ENCODE results near the gene SLC44A3. TPM values are rescaled to one million over a fixed set of nuclear protein-coding genes. Genes with fewer than 3 reads are reported as not detected.

SLC44A3 gene
- total RNA-seq, 1 donor from 2014 or later: 70.4 TPM

DNA sequence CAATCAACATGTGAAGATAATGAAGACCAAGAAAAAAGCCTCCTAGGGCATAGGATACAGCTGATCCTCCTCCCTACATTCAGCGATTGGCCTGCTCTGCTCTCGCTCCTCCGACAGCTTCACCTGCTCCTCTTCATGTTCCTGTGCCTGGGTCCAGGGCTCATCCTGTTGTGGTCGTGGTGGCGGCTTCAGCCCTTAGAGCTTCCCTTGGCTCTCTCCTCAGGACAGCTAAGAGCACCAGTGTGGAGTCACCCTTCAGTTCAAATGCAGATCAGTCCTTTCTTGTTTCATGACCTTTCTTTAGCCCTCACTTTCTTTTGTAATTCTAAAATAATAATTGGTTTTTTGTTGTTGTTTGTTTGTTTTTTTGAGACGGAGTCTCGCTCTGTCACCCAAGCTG, 88.0 kb downstream of the SLC44A3 start:
- no peak overlapping the region for H3K4me3 Mint-ChIP-seq (ENCODE audit: low read depth)
- H3K9me3 Mint-ChIP-seq (ENCODE audit: low read depth): no peaks in the 10 kb centered on the region
- no peaks in the 10 kb centered on the region for H3K27me3 Mint-ChIP-seq
- DNase-seq (ENCODE audit: low spot score, unreplicated experiment): no peak
- H3K4me1 Mint-ChIP-seq (ENCODE audit: low read depth): peaks cover 38% of the 10 kb centered on the region
- TF ChIP-seq, protein P1, sequence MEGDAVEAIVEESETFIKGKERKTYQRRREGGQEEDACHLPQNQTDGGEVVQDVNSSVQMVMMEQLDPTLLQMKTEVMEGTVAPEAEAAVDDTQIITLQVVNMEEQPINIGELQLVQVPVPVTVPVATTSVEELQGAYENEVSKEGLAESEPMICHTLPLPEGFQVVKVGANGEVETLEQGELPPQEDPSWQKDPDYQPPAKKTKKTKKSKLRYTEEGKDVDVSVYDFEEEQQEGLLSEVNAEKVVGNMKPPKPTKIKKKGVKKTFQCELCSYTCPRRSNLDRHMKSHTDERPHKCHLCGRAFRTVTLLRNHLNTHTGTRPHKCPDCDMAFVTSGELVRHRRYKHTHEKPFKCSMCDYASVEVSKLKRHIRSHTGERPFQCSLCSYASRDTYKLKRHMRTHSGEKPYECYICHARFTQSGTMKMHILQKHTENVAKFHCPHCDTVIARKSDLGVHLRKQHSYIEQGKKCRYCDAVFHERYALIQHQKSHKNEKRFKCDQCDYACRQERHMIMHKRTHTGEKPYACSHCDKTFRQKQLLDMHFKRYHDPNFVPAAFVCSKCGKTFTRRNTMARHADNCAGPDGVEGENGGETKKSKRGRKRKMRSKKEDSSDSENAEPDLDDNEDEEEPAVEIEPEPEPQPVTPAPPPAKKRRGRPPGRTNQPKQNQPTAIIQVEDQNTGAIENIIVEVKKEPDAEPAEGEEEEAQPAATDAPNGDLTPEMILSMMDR (IDR thresholded peaks at IDR 0.05; ENCODE audit: unreplicated experiment): no peak
- peak overlapping the region; percentile 64 for H3K27ac Mint-ChIP-seq
- H3K36me3 Mint-ChIP-seq (ENCODE audit: insufficient read depth): peaks cover 32% of the 10 kb centered on the region

DNA sequence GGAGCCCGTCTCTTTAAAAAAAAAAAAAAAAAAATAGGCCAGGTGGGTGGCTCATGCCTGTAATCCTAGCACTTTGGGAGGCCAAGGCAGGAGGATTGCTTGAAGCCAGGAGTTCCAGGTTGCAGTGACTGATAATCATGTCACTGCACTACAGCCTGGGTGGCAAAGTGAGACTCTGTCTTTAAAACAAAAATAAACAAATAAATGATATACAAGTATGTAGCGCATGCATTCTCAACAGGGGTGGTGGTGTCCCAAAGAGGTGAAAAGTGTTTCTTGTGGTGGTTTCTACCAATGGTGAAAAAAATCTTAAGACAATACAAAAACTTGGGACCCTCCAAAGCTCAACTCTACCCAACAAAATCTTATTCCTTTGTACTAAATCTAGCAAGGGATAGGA, 88.8 kb downstream of the SLC44A3 start:
- no peak overlapping the region for H3K4me3 Mint-ChIP-seq (ENCODE audit: low read depth)
- peaks cover 32% of the 10 kb centered on the region for H3K36me3 Mint-ChIP-seq (ENCODE audit: insufficient read depth)
- peak overlapping the region; percentile 81 for H3K27ac Mint-ChIP-seq
- H3K9me3 Mint-ChIP-seq (ENCODE audit: low read depth): no peaks in the 10 kb centered on the region
- no peaks in the 10 kb centered on the region for H3K27me3 Mint-ChIP-seq
- TF ChIP-seq, protein P1 (IDR thresholded peaks at IDR 0.05; ENCODE audit: unreplicated experiment): no peak
- DNase-seq (ENCODE audit: low spot score, unreplicated experiment): no peak
- peaks cover 43% of the 10 kb centered on the region for H3K4me1 Mint-ChIP-seq (ENCODE audit: low read depth)

DNA sequence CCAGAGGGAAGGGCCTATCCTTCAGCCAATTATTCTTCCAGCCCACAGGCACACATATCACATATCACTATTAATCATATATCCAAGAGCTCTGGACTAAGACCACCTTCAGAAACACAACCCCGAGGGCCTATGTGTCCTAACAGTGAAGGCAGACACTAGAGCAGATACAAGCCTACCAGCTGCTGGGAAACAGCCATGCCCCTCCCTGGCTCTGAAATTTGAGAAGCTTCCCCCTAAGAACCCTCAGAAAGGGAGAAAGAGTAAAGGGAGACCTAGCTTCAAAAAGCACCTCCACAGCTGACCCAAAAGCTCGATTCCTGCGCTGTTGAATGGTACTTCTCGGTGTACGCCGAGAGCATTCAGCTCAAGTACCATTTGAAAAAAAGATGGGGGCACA, 89.3 kb downstream of the SLC44A3 start:
- Mint-ChIP-seq H3K4me3 (ENCODE audit: low read depth) (no peak overlapping the region), H3K27me3 (no peaks in the 10 kb centered on the region), H3K27ac (peak overlapping the region; percentile 81), H3K36me3 (ENCODE audit: insufficient read depth) (peaks cover 32% of the 10 kb centered on the region), H3K4me1 (ENCODE audit: low read depth) (peaks cover 45% of the 10 kb centered on the region), H3K9me3 (ENCODE audit: low read depth) (no peaks in the 10 kb centered on the region)
- TF ChIP-seq, protein P1 (IDR thresholded peaks at IDR 0.05; ENCODE audit: unreplicated experiment): no peak
- no peak for DNase-seq (ENCODE audit: low spot score, unreplicated experiment)

DNA sequence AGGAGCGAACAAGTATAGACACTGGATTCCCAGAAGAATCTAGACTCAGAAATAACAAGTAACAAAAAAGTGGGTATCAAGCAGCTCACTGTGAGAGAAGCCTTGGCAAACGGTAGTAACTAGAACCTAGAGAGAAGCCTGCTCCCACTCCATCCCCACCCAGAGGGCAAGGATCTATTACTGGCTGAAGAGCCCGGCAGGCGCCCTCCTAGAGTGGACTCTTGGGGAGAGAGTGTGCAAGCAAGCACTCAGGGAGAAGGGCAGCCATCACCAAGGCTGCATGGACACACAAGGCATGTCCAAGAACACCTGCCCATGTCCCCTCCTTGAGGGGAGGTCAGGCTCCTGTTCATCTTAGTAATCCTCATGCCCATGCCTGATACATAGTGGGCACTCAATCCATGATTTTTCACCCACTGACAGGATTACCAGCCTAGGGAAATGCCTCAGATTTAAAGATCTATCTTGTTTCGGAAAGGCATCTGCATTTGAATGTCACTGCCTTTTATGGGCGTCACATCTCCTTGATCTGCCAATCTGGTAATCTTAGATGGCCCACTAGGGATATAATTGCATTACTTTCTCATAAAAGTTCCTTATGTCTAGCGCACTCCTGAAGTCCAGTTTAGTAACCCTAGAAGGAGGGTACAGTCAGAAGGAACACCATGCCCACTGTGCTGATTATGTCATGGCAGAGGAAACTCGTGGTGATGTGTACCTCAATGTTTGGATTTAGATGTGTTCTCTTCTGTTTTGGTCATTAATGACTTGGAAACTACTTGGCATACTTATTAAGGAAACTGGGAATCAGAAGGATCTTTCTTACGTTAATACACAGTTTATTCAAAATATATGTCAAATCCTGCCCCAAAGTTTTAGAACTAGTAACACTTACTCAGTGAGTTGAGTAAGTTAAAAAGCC, 92.4 kb downstream of the SLC44A3 start:
- Mint-ChIP-seq H3K27ac (no peak overlapping the region), H3K4me1 (ENCODE audit: low read depth) (peaks cover 51% of the 10 kb centered on the region), H3K4me3 (ENCODE audit: low read depth) (no peak overlapping the region), H3K27me3 (no peaks in the 10 kb centered on the region), H3K36me3 (ENCODE audit: insufficient read depth) (peaks cover 33% of the 10 kb centered on the region), H3K9me3 (ENCODE audit: low read depth) (no peaks in the 10 kb centered on the region)
- DNase-seq (ENCODE audit: low spot score, unreplicated experiment): no peak
- TF ChIP-seq, protein P1 (IDR thresholded peaks at IDR 0.05; ENCODE audit: unreplicated experiment): no peak

DNA sequence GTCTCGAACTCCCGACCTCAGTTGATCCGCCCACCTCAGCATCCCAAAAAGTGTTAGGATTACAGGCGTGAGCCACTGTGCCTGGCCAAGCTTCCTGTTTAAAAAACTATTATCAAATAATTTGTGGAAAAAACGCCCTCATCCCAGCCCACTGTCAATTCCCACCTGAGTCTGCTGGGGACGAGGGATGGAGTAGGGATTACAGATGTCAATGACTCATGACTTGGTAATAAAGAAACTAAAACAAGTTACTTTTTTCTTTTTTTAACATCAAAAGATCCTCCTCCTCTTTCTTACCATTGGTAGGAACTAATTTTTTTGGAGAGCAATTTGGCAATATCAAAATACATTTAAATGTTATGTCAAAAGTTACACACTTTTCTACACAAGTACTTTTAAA, 97.1 kb downstream of the SLC44A3 start:
- H3K36me3 Mint-ChIP-seq (ENCODE audit: insufficient read depth): peaks cover 17% of the 10 kb centered on the region
- no peak overlapping the region for H3K4me3 Mint-ChIP-seq (ENCODE audit: low read depth)
- TF ChIP-seq, protein P1 (IDR thresholded peaks at IDR 0.05; ENCODE audit: unreplicated experiment): no peak
- DNase-seq (ENCODE audit: low spot score, unreplicated experiment): no peak
- no peaks in the 10 kb centered on the region for H3K9me3 Mint-ChIP-seq (ENCODE audit: low read depth)
- peaks cover 60% of the 10 kb centered on the region for H3K4me1 Mint-ChIP-seq (ENCODE audit: low read depth)
- no peaks in the 10 kb centered on the region for H3K27me3 Mint-ChIP-seq
- H3K27ac Mint-ChIP-seq: no peak overlapping the region
